ENCODE measurements around the gene LRRTM4. TPM values are rescaled to one million over a fixed set of nuclear protein-coding genes. Genes with fewer than 3 reads are reported as not detected.

Gene LRRTM4
- polyA plus RNA-seq, 1 of the 3 experiments (the other 2 are of a cell fraction) = 0.10 TPM

- Histone ChIP-seq H3F3A (replicated peaks; ENCODE audit: insufficient read depth) (no peaks in the 10 kb centered on the region), H3K36me3 (replicated peaks in 1 of 2; ENCODE audit: control insufficient read depth in 1 of 2, insufficient read depth in 2 of 2, low read length in 1 of 2) (no peaks in the 10 kb centered on the region), H3K4me3 (ENCODE audit: low read depth in 2 of 2, low read length in 1 of 2) (no peak overlapping the region), H3K4me1 (ENCODE audit: control insufficient read depth in 1 of 2, insufficient read depth in 2 of 2, low read depth in 1 of 2, low read length in 1 of 2) (no peaks in the 10 kb centered on the region; a peak in 1 of 4 replicates), H2AFZ (ENCODE audit: low read depth) (no peak overlapping the region), H4K20me1 (ENCODE audit: insufficient read depth) (no peaks in the 10 kb centered on the region), H3K79me2 (ENCODE audit: insufficient read depth) (no peaks in the 10 kb centered on the region), H3K4me2 (no peak overlapping the region), H3K27me3 (ENCODE audit: insufficient read depth) (no peaks in the 10 kb centered on the region), H3K9me3 (no peaks in the 10 kb centered on the region), H3K27ac (ENCODE audit: low read depth in 2 of 2, low read length in 1 of 2) (no peak overlapping the region), H3K9ac (no peak overlapping the region), H3K9me2 (no peaks in the 10 kb centered on the region)
- no peak for DNase-seq
- TF ChIP-seq NRF1 (IDR thresholded peaks at IDR 0.05; ENCODE audit: low read depth, low read length) (no peak), SMC3 (IDR thresholded peaks at IDR 0.05; ENCODE audit: low read depth, low read length) (no peak), TAF1 (IDR thresholded peaks at IDR 0.05; ENCODE audit: borderline replicate concordance, low read depth, low read length) (no peak), YY1 (IDR thresholded peaks at IDR 0.05; ENCODE audit: low read depth) (no peak), ZBTB33 (IDR thresholded peaks at IDR 0.05; ENCODE audit: borderline replicate concordance, low read depth) (no peak), PBX3 (IDR thresholded peaks at IDR 0.05) (no peak), NFIC (IDR thresholded peaks at IDR 0.05; ENCODE audit: borderline replicate concordance) (no peak), FOSL2 (IDR thresholded peaks at IDR 0.05; ENCODE audit: borderline replicate concordance, low read depth) (no peak), RXRA (IDR thresholded peaks at IDR 0.05; ENCODE audit: borderline replicate concordance, low read depth) (no peak), SIN3A (IDR thresholded peaks at IDR 0.05; ENCODE audit: borderline replicate concordance, low read depth, low read length) (no peak), CHD2 (IDR thresholded peaks at IDR 0.05; ENCODE audit: low read length, partially characterized antibody) (no peak), TEAD4 (IDR thresholded peaks at IDR 0.05; ENCODE audit: borderline replicate concordance, insufficient read depth) (no peak), IRF3 (IDR thresholded peaks at IDR 0.05; ENCODE audit: low read depth, low read length) (no peak), REST (IDR thresholded peaks at IDR 0.05; ENCODE audit: low read depth, low read length) (no peak), GATA2 (CRISPR knock-in tag; IDR thresholded peaks at IDR 0.05) (no peak), USF2 (IDR thresholded peaks at IDR 0.05; ENCODE audit: borderline replicate concordance, low read depth, low read length) (no peak), EP300 (IDR thresholded peaks at IDR 0.05; ENCODE audit: borderline replicate concordance in 1 of 2, low read depth in 1 of 2, low read length in 1 of 2) (no peak), EZH2phosphoT487 (IDR thresholded peaks at IDR 0.05; ENCODE audit: borderline replicate concordance, low read depth) (no peak), FOXM1 (IDR thresholded peaks at IDR 0.05; ENCODE audit: low read depth) (no peak)
- CTCF ChIA-PET = interaction anchor here (1.4 kb wide), 1 partner anchor 9 kb away, joined by 3 read pairs; no protein-coding TSS in a partner anchor
- POLR2A ChIA-PET = no interaction called here
- 62% methylated on average over 3 of the region's 3 CpGs for WGBS (ENCODE audit: low lambda C conversion rate)
These were observed 504.8 kb downstream of the LRRTM4 start for GRCh38 chr2:77017355-77017745.

Data from SK-N-SH (cell line).